HG03175 (cell line): ENCODE measurements around the gene CDRT4.
"Not testable (repeated sequence)": the region's sequence is repeated elsewhere in the genome, so short reads cannot be mapped to it uniquely, and the experiment has no call there.

Experiments
- ATAC-seq: cut with Tn5 transposase; IDR thresholded peaks from one replicate; pipeline ENCODE4 v1.9.1; 2021; ENCODE audit warnings: mild to moderate bottlenecking, moderate library complexity; ENCODE audit not compliant: unreplicated experiment

The CDRT4 gene

DNA sequence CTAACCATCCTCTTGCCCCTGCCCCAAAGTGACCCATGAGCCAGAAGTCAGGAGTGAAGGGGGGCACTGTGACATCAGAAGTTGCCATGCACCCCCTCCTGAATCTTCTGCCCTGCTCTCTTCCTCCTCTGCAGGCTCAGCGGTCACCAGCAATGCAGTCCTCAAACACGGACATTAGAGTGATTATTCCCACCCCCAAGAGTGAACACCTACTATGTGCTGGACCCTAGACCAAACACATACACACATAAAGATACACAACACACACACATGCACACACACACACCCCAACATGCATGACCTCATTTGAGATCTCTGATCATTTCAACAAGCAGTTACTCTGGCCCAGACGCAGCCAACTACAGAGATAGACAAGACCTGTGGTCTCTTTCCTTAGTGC lies at the start of gene CDRT4:
Gene CDRT4, minus strand, starts transcription at position 30 of the 400 bp plus-strand sequence. CDS start 27,383 bp downstream, outside the sequence.
- ATAC-seq: no peak

DNA sequence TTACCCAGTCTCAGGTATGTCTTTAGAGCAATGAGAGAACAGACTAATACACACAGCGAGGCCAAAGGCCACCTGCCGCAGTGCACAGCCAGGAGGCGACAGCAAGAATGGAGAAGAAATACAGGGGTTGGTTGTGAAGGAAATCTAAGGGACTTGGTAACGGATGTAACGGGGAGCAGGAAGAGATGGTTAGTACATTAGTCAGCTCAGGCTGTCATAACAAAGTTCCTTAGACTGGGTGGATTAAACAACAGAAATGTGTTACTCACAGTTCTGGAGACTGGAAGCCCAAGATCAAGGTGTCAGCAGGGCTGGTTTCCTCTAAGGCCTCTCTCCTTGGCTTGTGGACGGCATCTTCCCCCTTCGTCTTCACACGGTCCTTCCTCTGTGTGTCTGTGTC lies 48.7 kb upstream of the CDRT4 start:
- no peak for ATAC-seq

DNA sequence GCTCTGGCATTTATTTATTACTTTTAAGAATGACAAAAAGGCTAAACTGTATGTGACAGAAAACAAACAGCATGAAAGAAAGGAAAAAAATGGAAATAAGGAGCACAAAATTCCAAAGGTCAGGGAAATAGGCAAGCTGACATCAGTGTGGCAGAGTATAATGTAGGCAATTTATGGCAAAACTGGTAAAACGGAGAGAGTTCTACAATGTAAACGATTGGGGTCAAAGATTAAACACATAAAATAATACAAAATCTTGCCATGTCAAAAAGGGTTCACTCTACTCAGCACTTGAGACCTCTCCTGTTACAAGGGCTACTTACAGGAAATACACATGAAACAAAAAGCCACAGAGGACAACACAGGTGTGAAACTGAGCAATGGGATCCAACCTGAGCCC lies 47.0 kb upstream of the CDRT4 start:
- no peak for ATAC-seq

DNA sequence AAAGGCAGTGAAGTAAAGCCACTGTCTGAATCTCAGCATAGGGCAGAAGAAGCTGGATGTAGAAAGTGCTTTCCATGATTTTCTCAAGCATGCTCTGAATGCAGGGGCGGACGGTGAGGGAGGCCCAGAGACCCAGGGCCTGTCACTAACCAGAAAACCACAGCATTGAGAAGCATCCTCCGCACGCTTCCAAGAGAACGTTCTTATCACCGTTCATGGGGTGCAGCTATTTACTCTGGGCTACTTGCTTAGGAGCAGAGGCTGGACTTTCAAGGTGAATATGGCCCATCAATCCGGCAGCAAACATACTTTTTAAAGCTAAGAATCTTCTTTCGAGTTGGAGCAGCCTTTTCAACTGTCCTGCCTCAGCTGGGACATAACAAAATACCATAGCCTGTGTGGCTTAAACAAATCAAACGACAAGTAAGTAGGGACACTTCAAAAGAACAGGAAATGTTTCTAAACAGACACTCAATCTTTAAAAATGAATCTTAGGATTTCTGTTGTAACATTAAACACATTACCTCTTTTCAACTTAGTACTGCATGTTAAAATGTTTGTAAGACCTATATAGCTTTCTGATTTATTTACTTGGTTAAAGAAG lies 46.5 kb upstream of the CDRT4 start:
- ATAC-seq: no peak

DNA sequence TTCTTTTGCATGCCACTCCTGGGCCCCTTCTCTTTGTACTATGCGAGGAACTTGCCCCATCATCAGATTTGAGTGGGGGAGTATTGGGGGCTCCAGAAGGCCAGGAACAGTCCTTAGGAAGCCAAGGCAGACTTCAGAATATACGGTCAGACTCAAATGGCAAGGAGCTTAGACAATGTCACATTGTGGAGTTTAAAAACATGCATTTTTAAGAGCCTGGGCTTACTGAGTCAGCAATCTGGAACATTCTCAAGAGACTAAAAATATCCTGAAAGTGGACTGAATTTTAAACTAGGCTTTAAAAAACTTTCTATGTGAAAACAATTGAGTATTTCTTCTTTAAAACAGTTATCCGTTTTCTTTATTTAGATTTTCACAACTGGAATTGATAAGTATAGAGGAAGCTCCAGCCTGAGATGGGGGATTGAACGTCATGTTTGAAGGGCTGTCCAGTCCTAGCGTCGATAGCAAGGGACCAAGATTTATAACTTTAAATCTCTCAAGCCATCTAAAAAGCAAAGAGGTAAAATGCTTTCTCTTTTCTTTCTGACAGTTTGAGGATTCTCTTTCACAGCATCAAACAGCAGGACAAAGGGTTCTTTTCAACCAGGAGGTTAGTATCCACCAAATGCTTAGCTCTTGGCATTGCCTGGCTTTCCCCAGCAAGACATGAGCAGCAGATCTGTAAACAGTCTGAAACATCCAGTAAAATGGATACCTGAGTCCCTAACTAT lies 45.8 kb upstream of the CDRT4 start:
- no peak for ATAC-seq

DNA sequence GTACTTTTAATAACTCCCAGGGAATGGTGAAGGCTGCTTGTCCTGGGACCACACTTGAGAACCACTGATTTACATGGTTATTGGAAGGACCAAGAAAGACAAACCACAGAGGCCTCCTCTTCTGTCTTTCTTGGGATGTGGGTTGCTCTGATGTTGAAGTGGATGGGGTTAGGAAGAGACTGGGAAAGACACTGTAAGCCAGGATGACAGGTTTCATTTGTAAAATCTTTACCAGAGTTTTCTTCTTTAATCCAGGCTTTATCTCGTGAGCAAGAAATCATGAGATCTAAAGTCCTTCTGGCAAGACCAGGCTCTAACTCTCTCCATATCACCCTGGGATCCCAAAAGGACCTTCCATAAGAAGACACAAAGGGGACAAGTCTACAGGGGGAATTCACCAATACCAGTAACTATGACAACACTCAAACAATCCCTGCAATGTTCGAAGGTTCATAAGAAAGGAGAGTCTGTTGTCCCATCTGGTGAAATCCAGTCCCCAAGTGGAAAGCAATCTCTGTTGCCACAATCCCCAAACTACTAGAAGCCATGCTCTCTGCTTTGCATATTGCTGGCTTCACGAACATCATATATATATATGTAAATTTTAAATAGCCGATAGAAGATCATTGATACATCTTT lies 44.8 kb upstream of the CDRT4 start:
- ATAC-seq: no peak

DNA sequence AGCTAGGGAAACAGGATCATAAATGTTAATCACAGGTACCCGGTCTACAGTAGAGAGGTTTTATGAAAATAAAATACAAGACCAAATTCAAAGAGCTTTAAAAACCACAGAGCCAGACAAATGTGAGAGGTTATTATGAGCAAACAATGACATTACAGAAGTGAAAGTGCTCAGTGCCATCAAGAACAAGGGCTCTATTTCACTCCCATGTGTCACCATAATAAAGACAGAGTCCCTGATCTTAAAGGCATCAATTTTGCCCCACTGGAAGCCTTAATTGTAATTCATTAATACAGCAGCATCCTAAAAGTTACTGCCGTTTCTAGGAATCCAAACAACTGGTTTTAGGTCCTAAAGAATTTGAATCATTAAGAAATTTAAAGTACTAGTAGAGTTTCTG lies 43.7 kb upstream of the CDRT4 start:
- ATAC-seq: no peak

DNA sequence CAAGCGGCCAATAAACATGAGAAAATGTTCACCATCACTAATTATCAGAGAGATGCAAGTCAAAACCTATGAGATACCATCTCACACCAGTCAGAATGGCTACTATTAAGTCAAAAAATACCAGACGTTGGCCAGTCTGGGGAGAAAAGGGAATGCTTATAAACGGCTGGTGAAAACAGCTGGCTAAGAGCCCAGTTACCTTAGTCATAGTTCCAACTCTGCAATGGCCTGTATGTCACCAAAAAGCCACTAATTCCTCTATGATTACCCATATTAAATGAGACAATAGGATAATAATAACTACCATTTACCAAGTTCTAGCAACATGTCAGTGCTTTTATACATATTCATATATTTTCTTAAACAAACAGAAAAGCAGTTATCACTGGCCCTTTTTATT lies 42.9 kb upstream of the CDRT4 start:
- ATAC-seq: no peak

DNA sequence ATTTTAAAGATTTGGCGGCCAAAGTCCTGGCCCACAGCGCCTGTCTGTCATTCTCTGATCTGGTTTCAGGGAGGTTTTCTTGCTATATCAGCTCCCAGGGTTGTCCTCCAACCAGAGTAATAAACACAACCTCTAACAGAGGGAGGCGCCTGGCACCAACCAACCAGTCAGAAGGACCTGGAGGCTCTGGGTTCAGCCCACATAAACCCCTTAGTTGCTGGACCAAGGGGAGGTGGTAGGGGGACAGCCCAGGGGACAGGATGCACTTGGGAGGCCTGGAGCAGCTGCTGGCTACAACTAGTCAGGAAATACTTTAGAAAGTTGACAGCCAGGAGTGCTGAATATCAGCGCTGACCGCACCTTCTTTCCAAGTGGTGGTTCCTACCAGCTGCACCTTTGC lies 41.7 kb upstream of the CDRT4 start:
- ATAC-seq: no peak

DNA sequence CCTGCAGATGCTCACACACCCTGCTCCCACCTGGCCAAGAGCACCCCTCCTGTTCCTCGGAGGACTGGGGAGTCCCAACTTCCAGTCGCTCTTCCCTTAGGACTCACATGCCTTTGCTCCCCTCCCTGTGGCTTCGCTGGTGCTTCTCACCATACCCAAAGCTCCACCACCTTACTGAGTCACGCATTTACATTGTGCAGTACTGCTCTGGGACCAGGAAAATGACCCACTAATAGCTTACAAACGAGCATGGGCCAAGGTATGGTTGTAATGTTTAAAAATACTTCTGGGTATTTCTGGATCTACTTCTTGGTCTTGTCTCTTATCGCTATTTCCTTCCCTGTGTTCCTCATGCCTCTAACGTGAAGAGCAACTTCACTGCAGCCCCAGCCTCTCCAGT lies 41.0 kb upstream of the CDRT4 start:
- no peak for ATAC-seq

DNA sequence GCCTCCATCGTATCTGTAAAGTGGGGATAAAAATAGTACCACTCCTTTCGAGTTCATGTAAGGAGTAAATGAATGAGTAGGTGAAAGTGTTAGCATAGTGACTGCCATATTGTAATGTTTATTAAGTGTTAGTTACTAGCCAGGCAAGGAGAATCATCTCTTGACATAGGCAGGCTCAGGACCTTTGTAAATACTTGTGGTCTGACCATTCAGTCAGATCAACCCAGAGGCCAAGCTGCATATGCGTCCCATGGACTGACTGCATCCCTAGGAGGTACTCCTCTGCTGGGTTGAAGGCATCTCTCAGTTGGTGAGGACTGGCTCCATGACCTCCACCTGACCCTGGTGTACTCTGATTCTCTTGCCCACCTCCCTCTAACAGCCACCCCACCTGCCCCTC lies 40.5 kb upstream of the CDRT4 start:
- ATAC-seq: no peak

DNA sequence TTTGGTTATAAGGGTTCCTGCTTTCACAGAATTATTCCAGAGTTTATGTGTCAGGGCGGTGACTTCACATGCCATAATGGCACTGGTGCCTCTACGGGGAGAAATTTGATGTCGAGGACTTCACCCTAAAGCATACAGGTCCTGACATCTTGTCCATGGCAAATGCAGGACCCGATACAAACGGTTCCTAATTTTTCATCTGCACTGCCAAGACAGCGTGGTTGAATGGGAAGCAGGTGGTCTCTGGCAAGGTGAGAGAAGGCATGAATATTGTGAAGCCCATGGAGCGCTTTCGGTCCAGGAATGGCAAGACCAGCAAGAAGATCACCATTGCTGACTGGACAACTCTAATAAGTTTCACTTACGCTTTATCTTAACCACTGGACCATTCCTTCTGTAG lies 39.6 kb upstream of the CDRT4 start:
- no peak for ATAC-seq

DNA sequence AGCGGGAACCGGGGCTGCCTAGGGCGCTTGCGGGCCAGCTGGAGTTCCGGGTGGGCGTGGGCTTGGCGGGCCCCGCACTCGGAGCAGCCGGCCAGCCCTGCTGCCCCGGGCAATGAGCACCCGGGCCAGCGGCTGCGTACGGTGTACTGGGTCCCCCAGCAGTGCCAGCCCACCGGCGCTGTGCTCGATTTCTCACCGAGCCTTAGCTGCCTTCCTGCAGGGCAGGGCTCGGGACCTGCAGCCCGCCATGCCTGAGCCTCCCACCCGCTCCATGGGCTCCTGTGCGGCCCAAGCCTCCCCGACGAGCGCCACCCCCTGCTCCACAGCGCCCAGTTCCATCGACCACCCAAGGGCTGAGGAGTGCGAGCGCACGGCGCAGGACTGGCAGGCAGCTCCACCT lies 38.3 kb upstream of the CDRT4 start:
- ATAC-seq: not testable (repeated sequence)

DNA sequence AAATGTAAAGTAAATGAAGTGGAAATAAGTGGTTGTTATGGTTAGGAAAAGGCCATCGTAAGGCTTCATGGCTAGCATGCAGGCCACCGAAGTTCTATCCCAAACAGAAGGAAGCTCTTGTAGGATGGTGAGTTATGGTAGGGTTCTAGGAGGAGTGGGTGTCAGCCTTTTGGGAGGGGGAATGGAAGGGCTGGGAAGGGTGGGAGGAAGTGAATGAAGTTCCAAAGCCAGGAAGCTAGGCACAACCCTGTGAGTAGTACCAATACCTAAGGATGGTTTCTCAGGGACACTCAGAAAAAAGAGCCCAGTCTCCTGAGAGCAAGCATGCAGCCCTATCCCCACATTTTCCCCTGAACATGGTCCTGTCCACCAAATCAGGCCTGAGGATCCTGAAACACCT lies 36.3 kb upstream of the CDRT4 start:
- no peak for ATAC-seq

DNA sequence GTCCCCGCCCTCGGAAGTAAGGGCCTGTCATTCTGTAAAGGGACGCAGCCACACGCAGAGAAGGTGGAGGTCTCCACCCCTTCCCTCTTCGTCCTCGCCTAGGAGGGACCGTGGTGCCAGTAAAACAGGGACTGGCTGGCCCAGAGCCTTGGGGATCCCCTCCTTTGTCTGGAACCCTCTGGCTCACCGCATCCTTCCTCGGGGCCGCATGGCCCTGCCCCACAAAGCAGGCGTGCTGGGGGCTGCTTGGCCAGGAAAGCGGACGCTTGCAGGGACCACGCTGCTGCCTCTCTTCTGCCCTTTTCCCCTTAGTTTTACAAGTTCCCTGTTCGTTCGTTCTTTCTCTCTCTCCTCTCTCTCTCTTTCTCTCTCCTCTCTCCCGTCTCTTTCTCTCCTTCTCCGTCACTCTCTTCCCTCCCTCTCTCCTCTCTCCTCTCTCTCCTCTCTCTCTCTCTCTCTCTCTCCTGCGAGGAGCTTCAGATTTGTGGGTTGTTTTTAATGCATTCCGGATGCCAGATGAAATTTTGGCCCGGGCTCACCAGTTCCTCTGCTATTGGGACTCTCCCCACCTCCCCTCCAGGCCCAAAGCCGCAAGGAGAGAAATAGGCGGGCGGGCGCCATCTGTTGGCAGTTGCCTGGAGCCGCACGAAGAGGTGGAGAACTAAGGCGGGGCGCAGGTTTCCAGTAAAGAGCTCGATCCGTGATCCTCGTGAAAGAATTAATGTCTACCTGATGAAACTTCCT lies 35.1 kb upstream of the CDRT4 start:
- peak; percentile 76 for ATAC-seq

DNA sequence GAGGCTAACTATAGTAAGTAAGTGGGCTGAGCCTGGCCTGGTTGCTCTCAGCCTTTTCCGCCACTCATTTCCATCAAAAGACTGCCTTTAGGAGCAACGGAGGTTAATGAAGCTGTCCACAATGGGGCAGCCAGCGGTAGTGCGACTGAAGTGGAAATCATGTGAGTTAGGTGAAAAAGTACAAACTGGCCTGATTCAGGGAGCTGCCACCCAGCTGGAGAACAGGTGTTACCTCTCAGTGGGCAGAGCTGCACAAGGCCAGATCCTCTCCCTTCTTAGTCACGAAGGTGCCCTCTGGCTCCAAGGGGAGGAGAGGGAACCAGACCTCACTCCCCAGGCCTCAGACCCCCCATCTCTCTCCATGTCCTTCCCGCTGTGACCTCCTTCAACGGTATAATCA lies 34.4 kb upstream of the CDRT4 start:
- ATAC-seq: no peak

DNA sequence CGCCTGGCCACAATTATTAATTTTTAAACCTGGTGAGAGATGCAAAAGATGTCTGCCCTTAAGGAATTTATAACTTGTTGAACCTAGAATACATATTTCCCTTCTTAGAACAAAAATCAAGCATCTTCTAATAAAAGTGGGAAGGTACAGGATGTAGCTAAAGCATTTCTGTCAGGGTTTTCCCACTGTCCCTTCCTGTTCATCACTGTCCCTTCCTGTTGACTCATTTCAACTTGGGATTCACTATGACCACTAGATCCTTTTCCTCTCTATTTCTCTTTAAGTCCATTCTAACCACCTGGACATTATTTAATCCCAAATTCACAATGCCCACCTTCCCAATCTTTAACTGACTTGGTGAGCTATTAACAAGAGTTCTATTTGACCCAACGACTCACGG lies 33.9 kb upstream of the CDRT4 start:
- no peak for ATAC-seq

DNA sequence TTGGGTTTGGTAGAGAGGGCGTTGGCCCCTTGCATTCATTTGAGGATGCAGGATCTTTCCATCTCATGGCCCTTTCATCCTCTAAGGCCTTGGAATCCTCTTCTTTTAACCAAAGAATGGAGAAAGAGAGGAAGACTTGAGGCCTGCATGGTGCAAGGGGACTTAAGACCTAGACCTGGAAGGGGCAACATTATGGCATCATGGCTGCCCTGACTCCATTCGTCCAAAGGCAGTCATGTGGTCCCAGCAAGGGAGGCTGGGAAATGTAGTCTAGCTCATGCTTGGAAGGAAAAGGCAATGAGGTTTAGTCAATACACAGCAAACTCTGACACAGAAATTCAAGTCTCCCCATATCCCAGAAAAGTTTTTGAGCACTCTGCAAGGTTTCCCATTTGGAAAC lies 30.7 kb upstream of the CDRT4 start:
- ATAC-seq: no peak

DNA sequence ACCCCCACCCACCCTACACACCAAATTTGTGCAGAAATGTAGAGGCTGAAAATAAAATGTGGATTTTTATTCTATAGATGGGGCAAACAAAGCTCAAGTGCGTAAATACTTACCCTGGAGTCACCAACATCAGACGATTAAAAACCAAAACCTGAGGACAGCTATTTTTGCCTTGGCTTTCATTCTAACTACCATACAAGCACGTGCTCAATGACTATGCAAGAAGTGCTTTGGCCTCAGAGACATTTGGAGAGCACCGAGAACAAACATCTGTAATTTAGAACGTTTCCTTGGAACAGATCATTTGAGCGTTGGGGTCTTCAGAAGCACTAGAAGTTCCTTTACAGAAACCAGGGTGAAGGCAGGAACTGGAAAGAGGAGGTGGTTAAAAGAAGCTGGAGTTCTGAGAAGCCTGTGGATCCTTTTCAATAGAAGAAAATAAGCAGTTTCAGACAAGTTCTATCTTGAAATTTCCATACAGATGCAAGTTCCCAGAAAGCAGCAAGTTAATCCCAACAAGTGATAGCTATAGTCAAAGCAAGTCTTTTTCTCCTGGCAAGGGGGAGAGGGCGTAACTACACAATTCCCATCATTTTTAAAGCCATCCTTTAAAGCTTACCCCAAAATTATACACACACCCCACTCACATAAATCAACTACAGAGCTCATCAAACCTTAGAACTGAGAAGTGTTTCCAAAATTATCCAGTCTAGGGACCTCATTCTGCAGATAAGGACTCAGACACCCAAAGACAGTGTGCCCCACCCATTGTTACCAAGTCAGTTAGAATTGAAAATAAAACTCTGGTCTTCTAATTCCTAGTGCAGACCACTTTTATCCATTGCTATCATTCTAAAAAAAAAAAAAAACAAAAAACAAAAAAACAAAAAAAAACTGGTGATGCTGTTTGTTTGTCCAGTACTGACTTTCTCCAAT lies 29.6 kb upstream of the CDRT4 start:
- no peak for ATAC-seq

DNA sequence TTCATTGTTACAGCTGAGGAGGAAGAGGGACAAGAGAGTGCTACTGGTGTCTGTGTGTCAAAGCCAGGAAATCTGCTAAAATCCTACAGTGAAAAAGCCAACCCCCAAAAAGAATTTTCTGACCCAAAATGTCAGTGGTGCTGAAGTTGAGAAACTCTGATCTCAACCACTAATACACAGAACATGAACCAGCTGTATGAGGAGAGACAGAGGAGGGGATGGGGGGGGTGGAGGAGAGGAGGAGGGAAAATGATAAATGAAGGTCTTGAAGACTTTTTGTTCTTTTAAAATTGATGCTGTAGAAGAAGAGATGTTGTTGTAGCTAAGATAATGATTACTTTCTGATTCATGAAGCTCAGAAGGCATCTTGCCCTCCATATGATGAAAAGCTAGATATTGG lies 27.4 kb upstream of the CDRT4 start:
- ATAC-seq: no peak

DNA sequence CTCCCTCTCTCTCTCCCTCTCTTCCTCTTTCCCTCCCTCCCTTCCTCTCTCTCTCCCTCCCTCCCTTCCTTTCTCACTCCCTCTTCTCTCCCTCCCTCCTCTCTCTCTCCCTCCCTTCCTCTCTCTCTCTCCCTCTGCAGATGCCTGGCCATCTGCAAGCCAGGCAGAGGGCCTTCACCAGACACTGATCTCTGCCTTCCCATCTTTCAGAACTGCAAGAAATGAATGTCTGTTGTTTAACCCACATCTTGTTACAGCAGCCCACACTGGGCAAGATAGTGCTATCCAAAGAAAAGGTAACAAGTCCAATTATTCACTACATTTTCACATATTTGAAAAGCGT lies 26.2 kb upstream of the CDRT4 start:
- no peak for ATAC-seq
